ENCODE results near the gene RTN4RL1. TPM values are rescaled to one million over a fixed set of nuclear protein-coding genes. Genes with fewer than 3 reads are reported as not detected.

Gene RTN4RL1
- total RNA-seq, 1 donor from 2014 or later: 12.4 TPM

DNA sequence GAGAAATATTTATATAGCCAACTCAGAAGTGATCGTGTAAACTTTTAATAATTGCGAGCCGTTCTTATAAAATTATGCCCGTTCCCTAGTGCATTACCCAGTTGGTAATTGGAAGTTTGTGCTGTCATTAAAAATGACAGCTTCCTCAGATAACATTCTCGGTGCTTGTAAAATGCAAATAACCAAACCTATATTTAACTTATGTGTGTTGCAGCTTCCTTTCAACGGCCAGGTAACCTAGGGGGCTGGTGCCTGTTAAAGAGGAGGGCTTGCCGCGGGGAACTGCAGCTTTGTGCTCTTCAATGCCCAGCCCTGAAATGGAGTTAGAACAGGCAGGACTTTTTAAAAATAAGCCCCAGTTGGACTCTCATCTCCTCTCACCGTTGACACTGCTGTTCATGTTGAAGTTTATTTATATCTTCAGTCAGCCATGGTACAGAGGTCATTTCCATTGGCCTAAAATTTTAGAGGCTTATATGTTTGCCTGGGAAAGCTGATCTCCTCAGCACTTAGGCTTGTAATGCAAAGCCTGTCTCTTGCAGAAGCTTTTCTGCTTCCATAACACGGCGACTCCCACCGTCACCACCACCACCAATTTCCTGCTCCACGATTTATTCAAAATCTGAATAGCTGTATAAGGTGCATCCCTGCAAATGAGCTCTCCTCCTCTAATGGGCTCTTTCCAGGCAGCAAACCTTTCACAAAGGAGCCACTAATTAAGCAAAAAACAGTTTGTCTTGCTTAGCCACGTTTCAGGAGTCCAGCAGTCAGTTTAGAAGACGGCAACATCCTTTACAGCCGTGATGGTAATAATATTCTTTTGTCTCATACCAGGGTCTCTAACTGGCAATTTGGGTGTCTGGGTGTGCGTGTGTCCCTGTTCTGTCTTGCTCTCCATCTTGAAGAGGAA lies 120.6 kb downstream of the RTN4RL1 start:
- H3K27ac Mint-ChIP-seq: no peak overlapping the region
- no peak for DNase-seq (ENCODE audit: low spot score, unreplicated experiment)
- H3K9me3 Mint-ChIP-seq (ENCODE audit: low read depth): no peaks in the 10 kb centered on the region
- peaks cover 12% of the 10 kb centered on the region for H3K4me1 Mint-ChIP-seq (ENCODE audit: low read depth)
- H3K4me3 Mint-ChIP-seq (ENCODE audit: low read depth): no peak overlapping the region
- TF ChIP-seq, protein P1, sequence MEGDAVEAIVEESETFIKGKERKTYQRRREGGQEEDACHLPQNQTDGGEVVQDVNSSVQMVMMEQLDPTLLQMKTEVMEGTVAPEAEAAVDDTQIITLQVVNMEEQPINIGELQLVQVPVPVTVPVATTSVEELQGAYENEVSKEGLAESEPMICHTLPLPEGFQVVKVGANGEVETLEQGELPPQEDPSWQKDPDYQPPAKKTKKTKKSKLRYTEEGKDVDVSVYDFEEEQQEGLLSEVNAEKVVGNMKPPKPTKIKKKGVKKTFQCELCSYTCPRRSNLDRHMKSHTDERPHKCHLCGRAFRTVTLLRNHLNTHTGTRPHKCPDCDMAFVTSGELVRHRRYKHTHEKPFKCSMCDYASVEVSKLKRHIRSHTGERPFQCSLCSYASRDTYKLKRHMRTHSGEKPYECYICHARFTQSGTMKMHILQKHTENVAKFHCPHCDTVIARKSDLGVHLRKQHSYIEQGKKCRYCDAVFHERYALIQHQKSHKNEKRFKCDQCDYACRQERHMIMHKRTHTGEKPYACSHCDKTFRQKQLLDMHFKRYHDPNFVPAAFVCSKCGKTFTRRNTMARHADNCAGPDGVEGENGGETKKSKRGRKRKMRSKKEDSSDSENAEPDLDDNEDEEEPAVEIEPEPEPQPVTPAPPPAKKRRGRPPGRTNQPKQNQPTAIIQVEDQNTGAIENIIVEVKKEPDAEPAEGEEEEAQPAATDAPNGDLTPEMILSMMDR (IDR thresholded peaks at IDR 0.05; ENCODE audit: unreplicated experiment): no peak
- H3K27me3 Mint-ChIP-seq: peaks cover 32% of the 10 kb centered on the region
- H3K36me3 Mint-ChIP-seq (ENCODE audit: insufficient read depth): peaks cover 2% of the 10 kb centered on the region

DNA sequence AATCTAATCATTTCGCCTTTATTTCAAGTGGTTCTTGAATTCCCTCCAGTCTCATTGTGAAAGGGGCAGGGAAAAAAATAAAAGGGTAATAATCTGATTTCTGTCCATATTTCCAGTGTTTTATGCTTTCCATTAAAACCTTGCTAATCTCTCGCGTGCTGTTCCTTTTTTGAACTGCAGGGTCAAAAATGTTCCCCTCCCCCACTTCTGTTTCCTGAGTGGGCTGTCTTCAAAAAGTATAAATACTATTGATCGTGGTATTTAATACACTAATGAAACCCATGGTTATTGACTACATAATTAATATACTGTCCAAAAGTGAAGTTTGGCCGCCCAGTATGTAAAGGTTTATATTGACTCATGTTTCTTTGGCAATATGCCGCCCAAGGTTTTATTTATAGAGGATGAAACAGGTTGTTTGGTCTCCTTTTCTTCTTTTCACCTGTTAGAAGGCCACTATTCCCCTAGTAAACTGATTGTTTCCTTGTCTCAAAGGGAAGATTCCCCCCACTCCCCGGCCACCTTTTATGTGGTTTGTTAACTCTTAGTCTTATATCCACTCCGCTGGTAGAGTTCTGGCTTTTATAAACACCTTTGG lies 125.6 kb downstream of the RTN4RL1 start:
- Mint-ChIP-seq H3K27me3 (no peaks in the 10 kb centered on the region), H3K9me3 (ENCODE audit: low read depth) (no peaks in the 10 kb centered on the region), H3K36me3 (ENCODE audit: insufficient read depth) (peaks cover 17% of the 10 kb centered on the region), H3K4me1 (ENCODE audit: low read depth) (peaks cover 4% of the 10 kb centered on the region), H3K4me3 (ENCODE audit: low read depth) (no peak overlapping the region), H3K27ac (no peak overlapping the region)
- TF ChIP-seq, protein P1 (IDR thresholded peaks at IDR 0.05; ENCODE audit: unreplicated experiment): peak; percentile 51
- DNase-seq (ENCODE audit: low spot score, unreplicated experiment): no peak

DNA sequence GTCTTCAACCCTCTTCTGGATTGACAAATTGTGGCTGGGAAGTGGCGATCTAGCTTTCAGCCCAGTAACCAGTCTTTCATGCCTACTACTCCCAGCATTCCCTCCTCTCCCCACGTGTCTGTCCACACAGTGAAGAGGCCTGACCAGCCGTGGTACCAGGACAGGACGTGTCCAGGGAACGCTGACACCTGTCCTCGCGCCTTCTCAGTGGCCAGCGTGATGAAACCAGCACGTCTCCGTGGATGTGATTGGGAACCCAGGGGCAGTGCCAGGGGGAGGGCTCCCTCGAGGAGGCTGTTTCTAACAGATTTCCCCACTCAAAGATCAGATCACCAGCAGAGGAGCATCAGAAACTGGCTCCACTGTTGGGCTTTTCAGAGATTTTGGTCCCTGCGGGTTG lies 126.3 kb downstream of the RTN4RL1 start:
- no peak overlapping the region for H3K27ac Mint-ChIP-seq
- peaks cover 19% of the 10 kb centered on the region for H3K36me3 Mint-ChIP-seq (ENCODE audit: insufficient read depth)
- no peak for DNase-seq (ENCODE audit: low spot score, unreplicated experiment)
- TF ChIP-seq, protein P1 (IDR thresholded peaks at IDR 0.05; ENCODE audit: unreplicated experiment): no peak
- peaks cover 4% of the 10 kb centered on the region for H3K4me1 Mint-ChIP-seq (ENCODE audit: low read depth)
- H3K9me3 Mint-ChIP-seq (ENCODE audit: low read depth): no peaks in the 10 kb centered on the region
- H3K4me3 Mint-ChIP-seq (ENCODE audit: low read depth): no peak overlapping the region
- no peaks in the 10 kb centered on the region for H3K27me3 Mint-ChIP-seq

DNA sequence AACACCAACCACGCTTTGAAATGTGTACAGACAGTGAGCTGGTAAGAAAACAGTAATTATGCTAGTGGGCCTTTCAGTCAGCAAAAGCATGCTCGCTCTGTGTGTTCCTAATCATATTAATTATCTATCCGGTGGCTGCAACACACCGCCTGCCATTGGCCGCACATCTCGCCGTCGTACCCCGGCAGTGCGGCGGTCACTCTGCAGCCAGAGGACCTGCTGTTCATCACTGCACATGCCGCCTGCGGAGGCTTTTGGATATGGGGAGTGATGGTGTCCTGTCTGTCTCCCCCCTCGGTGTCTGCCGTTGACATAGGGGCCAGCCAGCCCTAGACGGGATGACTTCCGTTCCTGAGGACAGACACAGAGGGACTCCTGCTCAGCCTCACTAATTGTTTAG lies 126.8 kb downstream of the RTN4RL1 start:
- H3K27me3 Mint-ChIP-seq: no peaks in the 10 kb centered on the region
- no peak overlapping the region for H3K27ac Mint-ChIP-seq
- H3K36me3 Mint-ChIP-seq (ENCODE audit: insufficient read depth): peaks cover 21% of the 10 kb centered on the region
- no peaks in the 10 kb centered on the region for H3K9me3 Mint-ChIP-seq (ENCODE audit: low read depth)
- no peak overlapping the region for H3K4me3 Mint-ChIP-seq (ENCODE audit: low read depth)
- H3K4me1 Mint-ChIP-seq (ENCODE audit: low read depth): peaks cover 4% of the 10 kb centered on the region
- DNase-seq (ENCODE audit: low spot score, unreplicated experiment): no peak
- TF ChIP-seq, protein P1 (IDR thresholded peaks at IDR 0.05; ENCODE audit: unreplicated experiment): no peak

DNA sequence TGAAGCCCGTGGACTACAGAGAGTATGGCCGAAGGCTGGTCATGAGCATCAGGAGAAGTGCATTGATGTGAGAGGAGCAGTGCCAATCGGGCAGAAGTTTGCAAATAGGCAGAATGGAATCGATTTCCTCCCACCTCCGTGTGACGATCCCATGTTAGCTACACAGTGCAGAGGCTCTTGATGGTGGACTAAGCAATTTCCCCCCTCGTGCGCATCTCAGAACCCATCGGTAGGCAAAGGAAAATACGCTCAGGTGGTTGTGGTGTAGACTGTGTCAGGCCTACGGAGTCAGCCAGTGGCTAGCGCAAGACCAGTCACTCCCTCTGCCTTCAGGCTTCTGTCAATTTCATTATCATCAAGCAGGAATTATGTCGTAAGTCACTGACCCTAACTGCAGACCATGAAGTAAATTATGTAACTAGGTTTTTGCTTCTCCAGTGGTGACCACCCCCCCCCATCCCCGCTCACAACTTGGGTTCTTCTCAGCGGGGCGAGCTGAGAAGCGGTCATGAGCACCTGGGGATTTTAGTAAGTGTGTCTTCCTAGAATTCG lies 128.0 kb downstream of the RTN4RL1 start:
- peaks cover 28% of the 10 kb centered on the region for H3K36me3 Mint-ChIP-seq (ENCODE audit: insufficient read depth)
- no peaks in the 10 kb centered on the region for H3K9me3 Mint-ChIP-seq (ENCODE audit: low read depth)
- H3K4me3 Mint-ChIP-seq (ENCODE audit: low read depth): no peak overlapping the region
- H3K27me3 Mint-ChIP-seq: no peaks in the 10 kb centered on the region
- H3K4me1 Mint-ChIP-seq (ENCODE audit: low read depth): peaks cover 4% of the 10 kb centered on the region
- H3K27ac Mint-ChIP-seq: no peak overlapping the region
- no peak for DNase-seq (ENCODE audit: low spot score, unreplicated experiment)
- TF ChIP-seq, protein P1 (IDR thresholded peaks at IDR 0.05; ENCODE audit: unreplicated experiment): no peak
